CD4-positive, alpha-beta T cell treated with Interleukin-4 for 4 hours (primary cell): Measurements from ENCODE around the gene CDC5L.
"Not testable (repeated sequence)": the region's sequence is repeated elsewhere in the genome, so short reads cannot be mapped to it uniquely, and the experiment has no call there.

Experiments
- DNase-seq: peaks from one replicate; pipeline ENCODE4 v3.0.0-alpha.2; 2020

Gene CDC5L

GRCh38 chr6:44387346-44388134 lies at the start of gene CDC5L:
CDC5L (plus strand) TSS chr6:44387706; CDS start chr6:44387824, 118 bp downstream.
- DNase-seq, result peak; percentile 97

GRCh38 chr6:44338228-44339122 lies 49.0 kb upstream of the CDC5L start:
- DNase-seq, result peak; percentile 65

GRCh38 chr6:44339301-44339700 lies 48.2 kb upstream of the CDC5L start:
- no peak for DNase-seq

GRCh38 chr6:44339763-44340625 lies 47.5 kb upstream of the CDC5L start:
- no peak for DNase-seq

GRCh38 chr6:44341095-44341890 lies 46.2 kb upstream of the CDC5L start:
- DNase-seq, result no peak

- DNase-seq, result no peak
Observed at GRCh38 chr6:44342052-44342451, 45.5 kb upstream of the CDC5L start.

GRCh38 chr6:44342489-44342888 lies 45.0 kb upstream of the CDC5L start, which contains the start of gene SPATS1:
SPATS1 (plus strand) TSS chr6:44342650; CDS start chr6:44343096, 446 bp downstream.
- DNase-seq, result no peak

GRCh38 chr6:44346818-44347217 lies 40.7 kb upstream of the CDC5L start:
- DNase-seq, result not testable (repeated sequence)

GRCh38 chr6:44349904-44350649 lies 37.4 kb upstream of the CDC5L start:
- DNase-seq, result no peak

GRCh38 chr6:44350650-44350994 lies 36.9 kb upstream of the CDC5L start:
- DNase-seq, result not testable (repeated sequence)

GRCh38 chr6:44352259-44352658 lies 35.2 kb upstream of the CDC5L start:
- no peak for DNase-seq

GRCh38 chr6:44353336-44353735 lies 34.2 kb upstream of the CDC5L start:
- no peak for DNase-seq

- no peak for DNase-seq
Observed at GRCh38 chr6:44355640-44356039, 31.9 kb upstream of the CDC5L start.

- DNase-seq, result no peak
Observed at GRCh38 chr6:44356487-44356886, 31.0 kb upstream of the CDC5L start.

GRCh38 chr6:44359973-44360372 lies 27.5 kb upstream of the CDC5L start:
- DNase-seq, result no peak

- no peak for DNase-seq
Observed at GRCh38 chr6:44361947-44362346, 25.6 kb upstream of the CDC5L start.

GRCh38 chr6:44363377-44363926 lies 24.1 kb upstream of the CDC5L start:
- DNase-seq, result no peak

GRCh38 chr6:44366781-44367180 lies 20.7 kb upstream of the CDC5L start:
- DNase-seq, result no peak

- no peak for DNase-seq
Observed at GRCh38 chr6:44367681-44368080, 19.8 kb upstream of the CDC5L start.

- DNase-seq, result no peak
Observed at GRCh38 chr6:44373051-44373450, 14.5 kb upstream of the CDC5L start.

- DNase-seq, result no peak
Observed at GRCh38 chr6:44373787-44374186, 13.7 kb upstream of the CDC5L start.
